ENCODE results near the gene C1QBP. TPM values are rescaled to one million over a fixed set of nuclear protein-coding genes. Genes with fewer than 3 reads are reported as not detected.
A peak's percentile ranks its signal among the peaks of the same experiment; 100 is the strongest.

C1QBP gene, protein sequence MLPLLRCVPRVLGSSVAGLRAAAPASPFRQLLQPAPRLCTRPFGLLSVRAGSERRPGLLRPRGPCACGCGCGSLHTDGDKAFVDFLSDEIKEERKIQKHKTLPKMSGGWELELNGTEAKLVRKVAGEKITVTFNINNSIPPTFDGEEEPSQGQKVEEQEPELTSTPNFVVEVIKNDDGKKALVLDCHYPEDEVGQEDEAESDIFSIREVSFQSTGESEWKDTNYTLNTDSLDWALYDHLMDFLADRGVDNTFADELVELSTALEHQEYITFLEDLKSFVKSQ
- 100 to 1,000 TPM in 3 of 4 donors, 10 to 100 TPM in 1; 93.7 to 178 (median 153) TPM for polyA plus RNA-seq (ENCODE audit: insufficient read length in 4 of 4)

DNA sequence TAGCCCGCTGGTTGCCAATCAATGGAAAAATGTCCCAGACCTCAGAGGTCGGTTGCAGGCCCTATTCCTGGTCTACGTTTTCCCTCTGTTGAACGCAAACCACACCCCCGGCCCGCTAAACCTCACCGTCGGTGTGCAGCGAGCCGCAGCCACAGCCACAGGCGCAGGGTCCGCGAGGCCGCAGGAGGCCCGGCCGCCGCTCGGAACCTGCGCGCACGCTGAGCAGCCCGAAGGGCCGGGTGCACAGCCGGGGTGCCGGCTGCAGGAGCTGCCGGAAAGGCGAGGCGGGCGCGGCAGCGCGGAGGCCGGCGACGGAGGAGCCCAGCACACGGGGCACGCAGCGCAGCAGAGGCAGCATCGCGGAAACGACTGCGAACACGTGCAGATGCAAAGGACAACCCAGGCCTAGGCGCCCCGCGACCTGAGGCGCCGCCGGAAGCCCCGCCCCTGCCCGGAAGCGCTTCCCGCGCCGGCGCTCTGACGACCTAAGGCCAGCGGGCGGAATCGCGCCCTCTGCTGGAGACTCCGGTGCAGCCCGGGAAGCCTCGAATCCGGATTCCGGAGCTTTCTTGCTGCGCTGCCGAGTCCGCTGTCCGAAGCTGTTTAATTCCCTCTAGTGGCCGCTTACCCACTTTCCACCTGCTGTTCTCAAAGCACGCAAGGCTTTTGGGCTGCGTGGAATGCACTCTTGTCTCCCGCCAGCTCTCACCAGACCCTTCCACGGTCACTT lies at the start of gene C1QBP:
Gene C1QBP, minus strand, starts transcription at position 440 of the 730 bp plus-strand sequence. Its CDS starts 82 bp downstream, at position 358.
- DNase-seq (ENCODE audit: low read depth in 4 of 4, low spot score in 3 of 4): peak; percentile 75 to 87 (median 84)

DNA sequence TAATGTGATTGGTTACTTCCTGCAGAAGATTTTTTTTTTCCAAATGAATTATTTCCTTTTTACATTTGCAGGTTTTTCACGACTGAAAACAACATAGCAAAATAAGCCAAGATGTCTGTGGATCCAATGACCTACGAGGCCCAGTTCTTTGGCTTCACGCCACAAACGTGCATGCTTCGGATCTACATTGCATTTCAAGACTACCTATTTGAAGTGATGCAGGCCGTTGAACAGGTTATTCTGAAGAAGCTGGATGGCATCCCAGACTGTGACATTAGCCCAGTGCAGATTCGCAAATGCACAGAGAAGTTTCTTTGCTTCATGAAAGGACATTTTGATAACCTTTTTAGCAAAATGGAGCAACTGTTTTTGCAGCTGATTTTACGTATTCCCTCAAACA lies 49.8 kb upstream of the C1QBP start:
- no peak for DNase-seq (ENCODE audit: low read depth in 4 of 4, low spot score in 3 of 4)

DNA sequence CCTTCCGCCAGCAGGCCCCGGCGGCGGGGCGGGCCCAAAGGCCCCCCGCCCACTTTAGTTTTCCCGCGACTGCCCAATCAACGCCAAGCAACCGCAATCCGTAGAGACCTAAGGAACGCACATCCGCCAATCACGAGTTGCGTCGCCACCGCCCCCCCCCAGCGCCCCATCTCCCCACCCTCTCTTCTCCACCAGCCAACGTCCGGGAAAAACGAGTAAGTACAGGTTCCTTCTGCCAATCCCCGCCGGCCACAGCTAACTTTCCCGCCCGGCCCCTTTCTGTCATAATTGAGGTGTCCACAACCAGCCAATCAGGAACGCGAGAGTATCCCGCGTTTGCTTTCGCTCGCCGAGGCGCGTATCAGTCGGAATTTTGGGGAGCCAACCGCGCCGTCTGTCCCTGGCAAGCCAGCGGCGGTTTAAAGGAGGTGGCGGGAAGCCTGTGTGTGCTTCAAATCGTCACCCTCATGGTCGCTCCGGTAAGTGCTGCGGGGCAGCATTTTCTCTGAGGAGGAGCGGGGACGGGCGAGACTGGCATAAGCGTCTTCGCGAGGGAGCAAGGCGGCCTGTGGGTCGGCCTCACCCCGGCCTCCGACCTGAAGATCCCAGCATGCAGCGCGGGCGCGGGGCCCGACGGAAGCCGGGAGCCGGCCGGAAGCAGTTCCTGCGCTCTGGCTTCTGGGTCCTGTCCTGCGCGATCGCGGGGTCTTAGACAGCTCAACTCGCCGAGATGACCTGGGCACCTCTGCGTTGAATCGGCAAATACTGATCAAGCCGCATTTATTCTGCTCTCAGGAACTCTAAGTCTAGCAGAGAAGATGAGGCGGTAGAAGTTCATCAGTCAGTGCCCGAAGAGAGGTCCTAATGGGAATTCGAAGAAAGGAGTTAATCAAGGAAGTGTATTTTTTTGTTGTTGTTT lies 47.5 kb upstream of the C1QBP start, which contains the start of gene MIS12:
Gene MIS12, plus strand, starts transcription at position 361 of the 919 bp plus-strand sequence. CDS start 2,297 bp downstream, outside the sequence.
- DNase-seq (ENCODE audit: low read depth in 4 of 4, low spot score in 3 of 4): peak; percentile 92 to 97 (median 96)

DNA sequence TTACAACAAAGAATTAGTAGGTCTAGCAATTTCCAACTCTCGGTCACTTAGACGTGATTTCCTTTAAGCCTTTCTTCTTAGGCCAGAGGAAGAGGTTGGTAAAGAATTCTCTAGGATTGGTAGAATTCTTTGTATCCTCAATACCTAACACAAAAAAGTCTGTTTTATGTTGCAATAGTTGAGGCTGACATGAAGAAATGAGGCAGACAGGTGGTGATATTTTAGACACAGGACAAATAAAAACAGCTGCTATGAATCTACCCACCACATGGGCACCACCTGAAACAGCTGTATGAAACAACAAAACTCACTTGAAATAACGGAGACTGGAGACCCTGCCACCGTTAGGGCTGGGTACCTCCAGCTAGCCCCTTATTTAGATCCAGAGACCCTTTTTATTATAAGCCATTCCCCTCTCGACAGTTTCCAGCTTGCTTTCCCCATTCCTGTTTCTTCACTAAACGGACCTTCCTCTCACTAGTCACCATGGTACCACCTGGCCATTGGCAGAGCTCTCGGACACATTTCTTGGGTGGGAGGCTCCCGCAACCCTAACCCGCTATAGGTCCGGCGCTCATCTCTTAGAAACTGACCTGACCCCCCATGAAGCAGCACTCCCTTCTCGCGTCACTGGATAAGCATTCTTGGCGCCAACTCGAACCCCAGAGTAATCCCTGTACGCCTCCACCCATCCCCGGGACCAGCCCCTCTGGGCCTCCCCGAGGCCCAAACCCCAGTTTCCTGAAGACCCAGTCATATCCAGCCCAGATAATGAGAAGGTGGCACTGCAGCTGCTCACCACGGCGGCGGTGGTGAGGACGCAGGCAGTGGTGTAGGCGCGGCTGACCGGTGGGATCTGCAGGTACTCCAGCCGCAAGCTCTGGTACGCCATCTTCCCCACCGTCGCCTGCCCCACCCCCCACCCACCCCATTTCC lies 46.6 kb upstream of the C1QBP start, which contains the start of gene DERL2:
Gene DERL2, minus strand, starts transcription at position 909 of the 936 bp plus-strand sequence. Its CDS starts 17 bp downstream, at position 892.
- no peak for DNase-seq (ENCODE audit: low read depth in 4 of 4, low spot score in 3 of 4)

DNA sequence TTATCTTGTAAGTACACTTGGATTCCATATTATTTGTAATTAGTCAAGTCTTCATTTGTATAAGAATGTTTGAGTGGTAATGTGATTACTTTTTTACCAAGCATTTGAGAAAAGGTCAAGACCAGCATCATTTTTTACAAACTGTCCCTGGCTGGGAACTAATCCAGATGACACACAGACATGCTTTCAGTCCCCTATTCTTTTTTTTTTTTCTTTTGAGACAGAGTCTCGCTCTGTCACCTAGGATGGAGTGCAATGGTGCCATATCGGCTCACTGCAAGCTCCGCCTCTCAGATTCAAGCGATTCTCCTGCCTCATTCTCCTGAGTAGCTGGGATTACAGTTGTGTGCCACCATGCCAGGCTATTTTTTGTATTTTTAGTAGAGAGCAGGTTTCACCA lies 42.5 kb upstream of the C1QBP start:
- DNase-seq (ENCODE audit: low read depth in 4 of 4, low spot score in 3 of 4): no peak

DNA sequence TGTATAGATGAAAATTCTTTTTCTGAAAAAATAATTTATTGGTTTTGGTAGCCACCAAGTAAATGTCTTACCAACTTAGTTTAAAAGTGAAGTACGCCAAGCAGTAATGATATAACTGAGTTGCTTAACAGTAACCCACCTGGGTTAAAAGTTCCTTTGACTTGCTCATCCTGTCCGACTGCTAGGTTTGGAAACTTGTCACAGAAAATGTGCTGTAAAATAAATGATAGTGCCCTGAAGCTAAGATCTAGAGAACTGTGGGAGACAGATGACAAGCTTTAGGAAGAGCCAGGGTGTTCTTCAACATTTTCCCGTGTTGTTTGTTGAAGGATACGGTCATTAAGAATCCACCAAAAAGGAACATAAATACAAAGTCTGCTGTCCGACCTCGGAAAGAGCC lies 42.0 kb upstream of the C1QBP start:
- DNase-seq (ENCODE audit: low read depth in 4 of 4, low spot score in 3 of 4): no peak

DNA sequence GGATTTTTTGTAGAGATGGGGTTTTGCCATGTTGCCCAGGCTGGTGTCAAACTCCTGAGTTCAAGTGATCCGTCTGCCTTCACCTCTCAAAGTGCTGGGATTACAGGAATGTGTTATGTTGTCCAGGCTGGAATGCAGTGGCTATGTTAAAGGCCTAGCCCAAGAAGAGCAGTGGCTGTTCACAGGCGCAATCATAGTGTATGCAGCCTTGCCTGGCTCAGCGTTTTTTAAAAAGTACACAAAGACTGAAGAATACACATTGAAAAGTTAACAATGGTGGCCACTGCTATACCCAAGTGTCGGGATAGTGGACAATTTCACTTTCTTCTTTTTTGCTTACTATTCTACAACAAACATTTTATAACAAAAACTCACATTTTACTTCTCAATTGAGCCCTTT lies 40.0 kb upstream of the C1QBP start:
- DNase-seq (ENCODE audit: low read depth in 4 of 4, low spot score in 3 of 4): no peak

DNA sequence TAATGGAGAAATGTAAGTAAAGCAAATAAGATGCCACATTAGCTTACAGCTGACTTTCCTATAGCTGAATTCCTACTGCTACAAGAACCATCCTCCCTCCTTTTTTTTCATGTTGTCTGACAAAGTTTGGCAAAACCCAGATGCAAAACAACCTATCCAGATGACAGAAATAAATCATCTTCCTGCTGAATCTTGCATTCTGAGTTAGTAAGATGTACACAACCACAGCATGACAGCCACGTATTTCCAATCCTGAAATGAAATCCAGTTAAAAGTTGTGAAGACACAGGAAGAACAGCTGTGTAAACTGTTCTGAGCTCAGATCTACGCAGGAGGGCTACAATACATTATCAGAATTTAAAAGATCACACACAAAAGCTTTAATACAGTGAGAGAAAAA lies 35.0 kb upstream of the C1QBP start:
- DNase-seq (ENCODE audit: low read depth in 4 of 4, low spot score in 3 of 4): no peak

DNA sequence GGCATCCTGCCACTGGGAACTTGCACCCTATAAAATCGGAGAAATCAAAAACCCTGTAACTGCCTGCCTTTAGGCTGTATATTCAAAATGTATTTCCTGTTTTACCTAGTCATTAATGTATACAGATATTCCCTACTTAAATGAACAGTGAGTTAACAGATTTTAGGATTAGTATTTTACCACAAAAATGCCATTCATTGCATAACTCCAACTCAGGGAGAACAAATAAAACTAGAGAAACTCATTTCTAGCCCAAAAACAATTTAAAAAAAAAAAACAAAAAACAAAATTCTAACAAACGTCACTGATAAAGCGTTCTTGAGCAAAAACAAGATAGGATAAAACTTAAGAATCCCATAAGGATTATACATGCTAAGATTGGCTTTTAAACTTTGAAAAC lies 33.6 kb upstream of the C1QBP start:
- DNase-seq (ENCODE audit: low read depth in 4 of 4, low spot score in 3 of 4): no peak

DNA sequence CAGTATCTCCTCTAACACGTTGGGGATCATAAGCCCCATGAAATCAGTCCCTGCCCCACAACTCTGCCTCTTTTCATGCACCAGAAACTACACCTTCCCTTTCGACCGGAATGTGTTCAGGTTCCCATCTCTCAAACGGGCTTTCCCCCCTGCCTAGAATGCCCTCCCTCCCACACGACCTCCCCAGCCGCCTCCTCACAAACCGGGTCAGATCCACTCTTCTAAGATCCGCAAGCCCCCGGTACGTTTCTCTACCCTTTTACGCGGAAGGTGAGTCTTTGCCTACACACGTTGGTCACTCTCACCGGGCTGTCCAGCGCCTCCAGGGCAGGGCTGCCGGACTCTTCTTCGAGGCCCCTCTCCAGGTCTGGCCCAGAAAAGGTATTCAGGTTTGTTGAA lies 29.1 kb upstream of the C1QBP start:
- no peak for DNase-seq (ENCODE audit: low read depth in 4 of 4, low spot score in 3 of 4)

DNA sequence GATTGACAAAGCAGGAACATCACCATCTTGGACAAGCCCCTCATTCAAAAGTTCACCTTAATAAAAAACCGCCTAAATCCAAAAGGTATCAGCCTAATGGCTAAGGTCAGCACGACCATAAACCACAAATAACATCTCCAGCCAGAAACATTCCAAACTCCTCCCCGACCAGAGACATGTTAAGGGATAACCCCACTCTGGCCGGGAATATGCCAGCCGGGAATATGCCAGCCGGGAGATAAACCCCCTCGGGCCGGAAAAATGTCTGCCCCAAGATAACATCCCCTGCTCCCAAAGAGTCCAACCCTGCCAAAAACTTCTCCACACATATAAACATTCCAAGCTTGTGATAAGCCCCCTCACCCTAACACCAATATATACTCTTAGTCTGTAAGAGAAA lies 28.5 kb upstream of the C1QBP start:
- no peak for DNase-seq (ENCODE audit: low read depth in 4 of 4, low spot score in 3 of 4)

DNA sequence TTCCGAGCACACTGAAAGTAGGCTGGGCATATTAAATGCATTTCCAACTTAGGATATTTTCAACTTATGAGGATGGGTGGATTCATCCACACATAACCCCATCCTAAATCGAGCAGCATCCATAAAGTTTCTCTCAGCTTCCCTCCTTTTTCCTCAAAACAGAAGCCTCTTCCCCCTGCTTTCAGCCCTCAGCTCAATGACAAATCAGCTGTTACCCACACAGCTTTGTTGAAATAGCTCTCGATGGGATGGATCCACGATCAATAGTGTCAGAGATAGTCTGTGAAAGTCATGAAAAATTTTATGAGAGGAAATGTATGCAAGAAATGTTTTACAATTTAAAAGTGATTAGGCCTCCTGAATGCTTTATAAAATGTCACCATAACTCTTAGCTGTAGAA lies 27.3 kb upstream of the C1QBP start:
- DNase-seq (ENCODE audit: low read depth in 4 of 4, low spot score in 3 of 4): no peak

DNA sequence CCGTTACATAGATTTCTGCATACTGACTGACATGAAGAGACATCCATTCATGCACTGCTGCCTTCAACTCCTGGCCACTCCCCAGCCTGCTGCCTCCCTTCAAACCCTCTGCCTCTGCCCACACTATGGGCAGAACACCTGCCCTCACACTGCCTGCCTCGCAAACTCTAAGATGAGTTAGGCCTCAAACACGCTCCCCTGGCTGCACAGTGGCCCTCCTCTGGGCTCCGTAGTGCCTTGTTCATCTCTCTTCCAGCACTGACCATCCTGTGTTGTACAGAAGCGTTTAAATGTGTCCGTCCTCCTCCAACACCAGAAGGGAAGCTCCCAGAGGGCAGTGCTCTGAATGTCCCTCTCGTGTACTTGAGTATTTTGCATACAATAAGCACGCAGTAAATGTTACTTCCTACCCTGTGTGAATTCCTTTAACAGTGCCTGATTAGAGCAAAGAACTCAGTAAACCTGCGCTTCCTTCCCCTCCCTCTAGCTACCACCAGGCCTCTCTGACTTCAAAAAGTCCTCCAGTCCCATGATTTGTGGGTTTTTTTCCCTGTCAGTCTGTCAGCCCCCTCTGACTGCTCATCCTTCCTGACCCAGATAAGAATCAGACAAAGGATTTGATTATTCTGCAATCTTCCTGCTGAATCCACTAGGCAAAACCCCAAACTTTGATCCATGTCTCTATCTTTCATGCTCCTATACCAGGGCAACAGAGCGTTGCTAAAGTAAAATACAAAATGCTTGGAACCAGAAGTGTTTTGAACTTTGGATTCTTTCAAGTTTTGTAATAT lies 26.0 kb upstream of the C1QBP start:
- no peak for DNase-seq (ENCODE audit: low read depth in 4 of 4, low spot score in 3 of 4)

DNA sequence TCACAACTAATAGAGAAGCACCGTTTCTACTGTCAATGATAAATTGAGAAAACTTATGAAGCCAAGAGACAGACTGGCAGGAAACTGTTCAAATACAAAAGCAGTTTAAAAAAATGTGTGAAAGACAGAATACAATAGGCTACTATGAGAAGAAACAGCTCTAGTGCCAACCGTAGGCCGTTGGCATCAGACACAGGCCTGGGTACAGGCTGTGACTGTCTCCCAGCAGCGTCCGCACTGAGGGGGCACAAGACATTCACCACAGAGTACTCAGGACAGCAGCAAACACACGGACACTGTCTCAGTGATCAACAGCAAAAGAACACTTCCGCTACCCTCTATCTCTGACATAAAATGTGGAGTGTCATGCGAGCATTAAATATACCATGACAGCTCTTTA lies 7.8 kb upstream of the C1QBP start:
- DNase-seq (ENCODE audit: low read depth in 4 of 4, low spot score in 3 of 4): no peak

DNA sequence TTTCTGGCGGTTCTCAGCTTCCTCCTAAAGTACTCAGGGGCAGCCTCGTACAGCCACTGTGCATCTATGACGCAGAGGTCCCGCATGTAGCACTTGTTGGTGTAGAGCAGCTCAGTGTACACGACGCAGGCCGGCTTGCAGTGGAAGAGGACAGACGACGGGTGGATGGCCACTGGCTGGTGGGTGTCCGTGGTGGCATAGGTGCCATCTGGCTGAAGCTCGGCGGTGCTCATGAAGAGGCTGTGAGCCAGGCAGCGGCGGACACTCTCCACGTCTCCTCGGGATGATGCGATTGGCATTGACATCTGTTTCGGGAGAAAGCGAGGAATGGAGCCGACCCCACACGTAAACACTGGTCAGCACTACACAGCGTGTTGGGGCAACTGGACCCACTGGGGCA lies 5.3 kb upstream of the C1QBP start:
- DNase-seq (ENCODE audit: low read depth in 4 of 4, low spot score in 3 of 4): no peak

DNA sequence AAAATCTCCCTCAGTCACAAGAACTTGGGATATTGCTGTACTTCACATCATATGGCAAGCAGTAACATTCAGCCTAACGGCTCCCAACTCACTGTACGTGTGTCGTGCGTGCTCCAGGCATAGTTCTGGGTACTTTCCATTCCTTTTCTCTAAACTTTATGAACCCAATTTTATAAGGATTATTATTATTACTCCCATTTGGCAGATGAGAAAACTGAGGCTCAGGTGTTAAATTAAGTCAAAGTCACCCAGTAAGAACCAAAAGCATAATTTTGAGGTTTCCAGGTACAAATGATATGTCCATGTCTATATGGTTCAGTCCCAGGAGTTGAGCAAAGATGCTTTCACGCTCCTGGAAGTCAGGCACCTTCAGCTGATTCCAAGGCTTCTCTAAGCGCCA lies 4.8 kb upstream of the C1QBP start:
- DNase-seq (ENCODE audit: low read depth in 4 of 4, low spot score in 3 of 4): no peak

DNA sequence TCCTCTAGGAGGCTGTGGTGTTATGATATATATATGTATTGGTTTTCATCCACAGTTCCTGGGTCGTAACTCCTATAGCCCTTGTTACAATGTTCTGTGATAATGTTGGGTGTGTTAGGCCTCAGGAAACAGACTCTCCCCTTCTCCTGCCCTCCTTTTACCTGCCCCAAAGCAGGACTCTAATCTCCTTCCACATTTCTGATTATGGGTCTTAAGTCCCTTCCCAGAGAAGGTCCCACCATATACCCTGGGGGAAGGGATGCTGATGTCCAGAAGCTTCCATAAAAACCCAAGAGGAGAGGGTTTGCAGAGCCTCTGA lies 450 bp upstream of the C1QBP start:
- no peak for DNase-seq (ENCODE audit: low read depth in 4 of 4, low spot score in 3 of 4)

DNA sequence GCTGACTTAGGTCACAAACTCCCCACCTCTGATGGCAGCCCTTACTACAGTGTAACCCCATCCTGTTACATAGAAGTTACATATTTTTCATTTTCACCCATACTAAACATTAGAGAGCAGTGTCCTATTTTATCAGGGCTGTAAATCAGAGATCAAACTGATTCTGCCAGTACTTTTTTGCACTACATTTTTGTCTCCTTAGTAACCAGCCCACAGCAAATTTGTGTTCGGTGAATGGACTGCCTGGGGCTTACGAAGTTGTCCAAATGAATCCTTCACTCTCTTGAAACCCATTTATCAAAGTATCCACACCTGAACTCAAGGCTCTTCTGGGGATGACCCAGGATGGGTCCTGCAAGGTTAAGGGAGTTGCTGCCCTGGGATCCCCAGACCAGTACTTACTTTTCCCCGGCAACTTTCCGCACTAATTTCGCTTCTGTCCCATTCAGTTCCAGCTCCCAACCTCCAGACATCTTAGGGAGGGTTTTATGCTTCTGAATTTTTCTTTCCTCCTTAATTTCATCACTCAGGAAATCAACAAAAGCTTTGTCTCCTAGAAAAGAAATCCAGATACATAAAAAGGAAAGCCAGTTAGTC lies 1.1 kb downstream of the C1QBP start:
- DNase-seq (ENCODE audit: low read depth in 4 of 4, low spot score in 3 of 4): no peak

All from left renal pelvis (tissue), 4 donors.